Osteoblast (primary cell): Measurements from ENCODE around the gene LEPR. TPM values are rescaled to one million over a fixed set of nuclear protein-coding genes. Genes with fewer than 3 reads are reported as not detected.

Source experiments
- DNase-seq: peaks from one replicate; pipeline ENCODE4 v3.0.0; 2011; ENCODE audit warnings: low spot score, mixed read lengths; ENCODE audit not compliant: insufficient read length; ENCODE audit errors: missing footprints
- H2AFZ ChIP-seq: 2 replicates; pipeline ENCODE4 v1.6.0; 2011; ENCODE audit warnings: mild to moderate bottlenecking, low read length
- H3K27ac ChIP-seq: 2 replicates; pipeline ENCODE4 v1.5.1; 2011; ENCODE audit warnings: mild to moderate bottlenecking, low read depth, low read length, moderate library complexity
- H3K27me3 ChIP-seq: 2 replicates; pipeline ENCODE4 v1.6.0; 2012; ENCODE audit warnings: mild to moderate bottlenecking, control low read depth, inconsistent platforms, low read length, moderate library complexity; ENCODE audit not compliant: insufficient read depth
- H3K36me3 ChIP-seq: 2 replicates; pipeline ENCODE4 v1.5.1; 2011; ENCODE audit warnings: mild to moderate bottlenecking, low read length, control low read depth, moderate library complexity; ENCODE audit not compliant: insufficient read depth
- H3K4me1 ChIP-seq: 2 replicates; pipeline ENCODE4 v1.5.1; 2011; ENCODE audit warnings: mild to moderate bottlenecking, low read length, control low read depth, moderate library complexity; ENCODE audit not compliant: insufficient read depth
- H3K4me2 ChIP-seq: 2 replicates; pipeline ENCODE4 v1.6.0; 2011; ENCODE audit warnings: mild to moderate bottlenecking, low read length; ENCODE audit not compliant: insufficient read depth
- H3K4me3 ChIP-seq: fragments of 200-600 bp; sonication (generic); 3 replicates; pipeline ENCODE4 v1.5.1; 2012; ENCODE audit warnings: mild to moderate bottlenecking, low read length, inconsistent platforms; ENCODE audit not compliant: insufficient read depth
- H3K79me2 ChIP-seq: 2 replicates; pipeline ENCODE4 v1.6.0; 2012; ENCODE audit warnings: mild to moderate bottlenecking, low read length, control low read depth, inconsistent platforms; ENCODE audit not compliant: insufficient read depth
- H3K9me3 ChIP-seq: 2 replicates; pipeline ENCODE4 v1.5.1; 2011; ENCODE audit warnings: low read depth, low read length, control low read depth
- H4K20me1 ChIP-seq: 2 replicates; pipeline ENCODE4 v1.6.0; 2012; ENCODE audit warnings: mild to moderate bottlenecking, low read length, control low read depth; ENCODE audit not compliant: insufficient read depth
- CTCF ChIP-seq: IDR thresholded peaks from 2 replicates; pipeline ENCODE4 v1.5.1; 2011; ENCODE audit warnings: mild to moderate bottlenecking, low read depth, low read length, moderate library complexity; ENCODE audit errors: extremely low read depth
- total RNA-seq: library from RNA; depleted of rRNA; stranded (reverse); fragments of >200 nt; gene quantifications from 2 replicates; pipeline ENCODE4 v1.2.3, GENCODE V29; 2012

LEPR gene
- total RNA-seq, 1 donor: 169 TPM

DNA sequence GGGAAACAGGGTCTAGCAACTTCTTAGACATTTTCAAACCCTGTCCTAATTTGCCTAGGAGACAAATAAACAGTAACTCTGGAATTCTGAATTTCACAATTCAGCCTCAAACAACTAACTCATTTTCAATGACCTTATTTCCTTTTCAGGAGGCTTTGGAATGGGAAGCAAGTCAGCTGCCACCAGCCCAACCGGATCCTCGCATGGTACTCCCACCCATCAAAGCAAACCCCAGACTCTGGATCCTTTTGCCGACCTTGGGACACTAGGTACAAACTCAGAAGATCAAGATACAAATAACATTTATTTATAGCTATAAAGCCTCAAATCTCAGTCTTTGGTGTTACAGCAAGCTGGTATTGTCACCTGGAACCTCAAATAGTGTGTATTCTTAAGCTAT is 18.9 kb upstream of the LEPR start:
- H3K4me3 ChIP-seq: no peak overlapping the region
- H3K79me2 ChIP-seq: no peaks in the 10 kb centered on the region
- no peak overlapping the region for H2AFZ ChIP-seq
- no peaks in the 10 kb centered on the region for H3K9me3 ChIP-seq
- no peak for TF ChIP-seq CTCF
- no peaks in the 10 kb centered on the region for H3K27me3 ChIP-seq
- no peak overlapping the region for H3K27ac ChIP-seq
- no peak for DNase-seq
- H3K4me2 ChIP-seq: no peak overlapping the region
- H4K20me1 ChIP-seq: no peaks in the 10 kb centered on the region
- H3K4me1 ChIP-seq: peaks cover 2% of the 10 kb centered on the region
- no peaks in the 10 kb centered on the region for H3K36me3 ChIP-seq

- Histone ChIP-seq H3K4me1 (no peaks in the 10 kb centered on the region), H4K20me1 (no peaks in the 10 kb centered on the region), H2AFZ (no peak overlapping the region), H3K4me3 (no peak overlapping the region), H3K4me2 (no peak overlapping the region), H3K27me3 (no peaks in the 10 kb centered on the region), H3K9me3 (no peaks in the 10 kb centered on the region), H3K27ac (no peak overlapping the region), H3K36me3 (no peaks in the 10 kb centered on the region), H3K79me2 (no peaks in the 10 kb centered on the region)
- no peak for DNase-seq
- no peak for TF ChIP-seq CTCF
Measured at GRCh38 chr1:65404941-65405340, 15.5 kb upstream of the LEPR start.

DNA sequence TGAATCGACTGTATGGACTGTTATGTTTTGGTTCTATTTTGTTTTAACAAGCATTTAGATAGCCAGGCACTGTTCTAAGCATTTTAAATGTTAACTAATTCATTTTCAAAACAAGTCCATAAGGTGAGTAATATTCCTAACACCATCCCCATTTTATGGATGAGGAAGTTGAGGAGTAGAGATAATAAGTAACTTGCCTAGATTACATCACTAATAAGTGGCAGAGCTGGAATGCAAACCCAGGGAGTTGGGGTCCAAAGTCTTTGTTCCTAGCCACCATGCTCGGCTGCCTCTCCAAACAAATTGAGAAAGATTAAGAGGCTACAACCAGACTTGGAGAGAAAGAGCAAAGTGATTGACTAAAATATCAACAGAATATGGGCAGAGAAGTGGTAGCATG is 12.6 kb upstream of the LEPR start:
- Histone ChIP-seq H3K4me3 (no peak overlapping the region), H3K9me3 (no peaks in the 10 kb centered on the region), H3K27me3 (no peaks in the 10 kb centered on the region), H3K79me2 (no peaks in the 10 kb centered on the region), H4K20me1 (no peaks in the 10 kb centered on the region), H3K4me2 (no peak overlapping the region), H3K4me1 (peaks cover 9% of the 10 kb centered on the region), H3K36me3 (no peaks in the 10 kb centered on the region), H2AFZ (no peak overlapping the region), H3K27ac (no peak overlapping the region)
- TF ChIP-seq CTCF: no peak
- DNase-seq: no peak

DNA sequence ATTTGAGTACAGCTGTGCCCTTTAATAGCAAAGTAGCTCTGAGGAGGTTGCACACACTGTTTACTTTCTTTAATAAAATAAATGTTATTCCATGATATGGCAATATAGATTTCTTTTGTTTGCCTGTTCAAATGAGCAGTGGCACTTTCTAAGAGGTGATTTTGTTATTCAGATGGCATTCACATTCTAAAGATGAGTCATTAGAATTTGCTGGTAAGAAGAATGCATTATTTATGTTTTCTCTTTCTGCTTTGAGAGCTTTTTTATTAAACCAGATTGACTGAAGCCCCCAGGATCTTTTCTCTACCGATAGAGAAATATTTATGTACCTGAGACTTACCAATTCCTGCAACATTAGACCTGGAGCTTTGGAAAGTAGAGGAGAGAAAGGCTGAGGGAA is 11.2 kb upstream of the LEPR start:
- H2AFZ ChIP-seq: no peak overlapping the region
- no peaks in the 10 kb centered on the region for H3K9me3 ChIP-seq
- H3K79me2 ChIP-seq: no peaks in the 10 kb centered on the region
- no peaks in the 10 kb centered on the region for H4K20me1 ChIP-seq
- no peak overlapping the region for H3K4me2 ChIP-seq
- no peak overlapping the region for H3K4me3 ChIP-seq
- DNase-seq: no peak
- no peaks in the 10 kb centered on the region for H3K36me3 ChIP-seq
- no peak overlapping the region for H3K27ac ChIP-seq
- H3K4me1 ChIP-seq: peaks cover 13% of the 10 kb centered on the region
- H3K27me3 ChIP-seq: no peaks in the 10 kb centered on the region
- TF ChIP-seq CTCF: no peak
